Endothelial cell of umbilical vein (primary cell): ENCODE results near the gene VAC14. TPM values are rescaled to one million over a fixed set of nuclear protein-coding genes. Genes with fewer than 3 reads are reported as not detected.

Experiments used
- BruUV-seq: library from RNA; stranded (reverse); fragments of 400-500 nt; replicated peaks from 2 replicates; lab custom pipeline; 2021; lab: Mats Ljungman, UMichigan
- CTCF ChIA-PET: fragments of 300-600, 350-600 bp; sonication (Branson Sonifier 250); formaldehyde crosslinking; loops from one replicate; lab custom pipeline; 2021; ENCODE audit warnings: antibody characterized with exemption, inconsistent platforms; lab: Charles Lee
- POLR2A ChIA-PET: fragments of 300-600, 350-600 bp; sonication (Branson Sonifier 250); formaldehyde crosslinking; loops from one replicate; lab custom pipeline; 2021; ENCODE audit warnings: antibody characterized with exemption, inconsistent platforms; lab: Charles Lee
- DNase-seq: peaks from one replicate; pipeline ENCODE4 v3.0.0-alpha.2; 2011; ENCODE audit warnings: low read depth, low spot score
- FAIRE-seq: peaks from 2 replicates; lab custom pipeline; 2011; peaks lifted over from hg19 to GRCh38; lab: Jason Lieb, UNC
- H2AFZ ChIP-seq: 2 replicates; pipeline ENCODE4 v1.6.0; 2012; ENCODE audit warnings: low read depth, low read length, control low read depth, inconsistent platforms
- H3K27ac ChIP-seq: 2 replicates; pipeline ENCODE4 v1.5.1; 2011; ENCODE audit warnings: low read depth, mild to moderate bottlenecking, control low read depth, low read length, moderate library complexity; ENCODE audit not compliant: insufficient read depth
- H3K27me3 ChIP-seq, 2 experiments: 2 replicates each; pipeline versions ENCODE4 v1.6.0 to v1.6.1; 2011; ENCODE audit warnings: low read length in 2 of 2, mixed read lengths in 1 of 2; ENCODE audit not compliant: control insufficient read depth in 2 of 2, insufficient read depth in 2 of 2
- H3K36me3 ChIP-seq, 2 experiments: 2 replicates in 1 of 2; 3 replicates in 1 of 2; pipeline ENCODE4 v1.5.1; 2011; ENCODE audit warnings: low read length in 2 of 2, mild to moderate bottlenecking in 1 of 2, moderate library complexity in 1 of 2; ENCODE audit not compliant: control insufficient read depth in 2 of 2, insufficient read depth in 2 of 2; ENCODE audit errors: extremely low read depth in 1 of 2
- H3K4me1 ChIP-seq: 3 replicates; pipeline ENCODE4 v1.5.1; 2011; ENCODE audit warnings: mild to moderate bottlenecking, low read length; ENCODE audit not compliant: control insufficient read depth, insufficient read depth; ENCODE audit errors: extremely low read depth
- H3K4me2 ChIP-seq: 2 replicates; pipeline ENCODE4 v1.6.1; 2011; ENCODE audit warnings: low read length, control low read depth, mixed read lengths; ENCODE audit not compliant: insufficient read depth
- H3K4me3 ChIP-seq, 3 experiments: fragments of 200-600 bp in 1 of 3; sonication (generic), shearing (Covaris generic) in 1 of 3; replicated peaks in 1 of 3; 2 replicates each; pipeline ENCODE4 v1.5.1; 2011 to 2016; ENCODE audit warnings: control low read depth in 3 of 3, low read length in 3 of 3, mild to moderate bottlenecking in 2 of 3, inconsistent platforms in 1 of 3, low read depth in 1 of 3, moderate library complexity in 1 of 3; ENCODE audit not compliant: insufficient read depth in 1 of 3
- H3K79me2 ChIP-seq: 2 replicates; pipeline ENCODE4 v1.6.0; 2012; ENCODE audit warnings: low read length, inconsistent platforms; ENCODE audit not compliant: control insufficient read depth, insufficient read depth
- H3K9ac ChIP-seq: replicated peaks from 2 replicates; pipeline ENCODE3; 2011; ENCODE audit warnings: low read length, control low read depth; ENCODE audit not compliant: insufficient read depth; ENCODE audit errors: extremely low read depth
- H3K9me1 ChIP-seq: replicated peaks from 3 replicates; pipeline ENCODE4 v1.6.0; 2011; ENCODE audit warnings: mild to moderate bottlenecking, low read length; ENCODE audit not compliant: control insufficient read depth, insufficient read depth; ENCODE audit errors: extremely low read depth
- H3K9me3 ChIP-seq: replicated peaks from 2 replicates; pipeline ENCODE4 v1.5.1; 2012; ENCODE audit warnings: low read length, inconsistent platforms; ENCODE audit not compliant: control insufficient read depth, insufficient read depth
- H4K20me1 ChIP-seq: replicated peaks from 2 replicates; pipeline ENCODE3; 2011; ENCODE audit warnings: mild to moderate bottlenecking, low read length; ENCODE audit not compliant: control insufficient read depth, insufficient read depth; ENCODE audit errors: extremely low read depth
- CTCF ChIP-seq, 2 donors: IDR thresholded peaks; 1 replicate in 1 of 2; 2 replicates in 1 of 2; pipeline ENCODE4 v1.5.1; 2011; ENCODE audit warnings: low read length in 2 of 2, mild to moderate bottlenecking in 2 of 2, moderate library complexity in 2 of 2, control low read depth in 1 of 2, inconsistent platforms in 1 of 2, low read depth in 1 of 2; ENCODE audit not compliant: insufficient read depth in 1 of 2; ENCODE audit errors: extremely low read depth in 1 of 2
- EZH2 ChIP-seq: IDR thresholded peaks from 2 replicates; pipeline ENCODE4 v1.6.1; 2012; ENCODE audit warnings: borderline replicate concordance, low read depth, mild to moderate bottlenecking, moderate library complexity, low read length, inconsistent platforms; ENCODE audit not compliant: severe bottlenecking
- FOS ChIP-seq: IDR thresholded peaks from 2 replicates; pipeline ENCODE4 v1.6.1; 2011; ENCODE audit warnings: mild to moderate bottlenecking, low read length, moderate library complexity, borderline replicate concordance; ENCODE audit not compliant: insufficient read depth
- GATA2 ChIP-seq: IDR thresholded peaks from 2 replicates; pipeline ENCODE4 v1.7.0; 2011; ENCODE audit warnings: low read depth, mild to moderate bottlenecking, moderate library complexity, mixed read lengths, low read length; ENCODE audit not compliant: insufficient read length, insufficient read depth
- JUN ChIP-seq: IDR thresholded peaks from 2 replicates; pipeline ENCODE4 v1.6.1; 2011; ENCODE audit warnings: borderline replicate concordance, low read depth; ENCODE audit not compliant: insufficient read length, insufficient read depth
- MAX ChIP-seq: IDR thresholded peaks from 2 replicates; pipeline ENCODE4 v1.6.1; 2011; ENCODE audit not compliant: insufficient read depth, insufficient read length
- MYC ChIP-seq: IDR thresholded peaks from one replicate; pipeline ENCODE4 v1.6.1; 2011; ENCODE audit warnings: mild to moderate bottlenecking, low read depth, low read length
- POLR2A ChIP-seq: IDR thresholded peaks from 2 replicates; pipeline ENCODE4 v1.6.1; 2012; ENCODE audit warnings: low read depth, mild to moderate bottlenecking, control low read depth, low read length
- POLR2AphosphoS5 ChIP-seq: IDR thresholded peaks from 2 replicates; pipeline ENCODE4 v1.6.1; 2012; ENCODE audit warnings: low read depth, mild to moderate bottlenecking, control low read depth, low read length, moderate library complexity; ENCODE audit not compliant: insufficient read depth
- dilution Hi-C: fragments of 300-500 bp; cut with MboI; formaldehyde crosslinking; loops from one replicate; pipeline ENCODE4 v1.15.0; 2019; ENCODE audit warnings: low sequenced_read_pairs; ENCODE audit not compliant: extremely low pct_ligation_motif_present
- intact Hi-C: fragments of 100-400 bp; cut with micrococcal nuclease; formaldehyde crosslinking; loops from one replicate; pipeline ENCODE4 v1.10.0; 2022
- polyA plus RNA-seq, 4 experiments: library from polyadenylated mRNA; depleted of rRNA in 3 of 4; stranded (reverse) in 3 of 4; unstranded in 1 of 4; fragments of >200 nt; gene quantifications; 2 replicates each; pipeline versions ENCODE4 v1.2.1 to v1.2.3, GENCODE V29; 2011 to 2012; ENCODE audit warnings: missing spikeins in 1 of 4
- total RNA-seq: library from RNA; stranded (reverse); gene quantifications from 2 replicates; pipeline ENCODE4 v1.2.3, GENCODE V29; 2021

The VAC14 gene
- total and polyA plus RNA-seq, 2 donors (not counting 3 experiments of a cell fraction or from before 2014, with no cell fraction given) = 37.6 to 57.9 TPM

GRCh38 chr16:70741783-70742125, 59.2 kb downstream of the VAC14 start:
- BruUV-seq = no TSS peak
- dilution Hi-C loops = no loop called here
- no peaks in the 10 kb centered on the region for H3K9me1 ChIP-seq
- CTCF ChIA-PET = interaction anchor here (0.7 to 1.6 kb wide), 6 partner anchors 9 to 88 kb away, joined by 3 to 6 read pairs (median 4); no protein-coding TSS in a partner anchor
- no peaks in the 10 kb centered on the region for H3K27me3 ChIP-seq
- H3K79me2 ChIP-seq = no peaks in the 10 kb centered on the region
- peaks cover 0 to 5% of the 10 kb centered on the region in 2 experiments for H3K36me3 ChIP-seq
- DNase-seq (no peak), FAIRE-seq (no peak)
- H4K20me1 ChIP-seq = no peaks in the 10 kb centered on the region
- H3K4me2 ChIP-seq = no peak overlapping the region
- H3K4me1 ChIP-seq = peaks cover 12% of the 10 kb centered on the region
- H3K9ac ChIP-seq = no peak overlapping the region
- H2AFZ ChIP-seq = no peak overlapping the region
- no peaks in the 10 kb centered on the region for H3K9me3 ChIP-seq
- POLR2A ChIA-PET = no interaction called here
- TF ChIP-seq POLR2AphosphoS5 = no peak
- TF ChIP-seq FOS = no peak
- TF ChIP-seq JUN = no peak
- no peak for TF ChIP-seq POLR2A
- TF ChIP-seq GATA2 = no peak
- no peak for TF ChIP-seq CTCF (IDR thresholded peaks at IDR 0.05; ENCODE audit: extremely low read depth in 1 of 2, insufficient read depth in 1 of 2, low read depth in 1 of 2, low read length in 2 of 2)
- no peak for TF ChIP-seq MYC
- no peak for TF ChIP-seq MAX
- TF ChIP-seq EZH2 = no peak
- H3K27ac ChIP-seq = no peak overlapping the region
- intact Hi-C loops = no loop called here
- no peak overlapping the region for H3K4me3 ChIP-seq
